HS-5 (cell line): ENCODE measurements around the gene KDM4B.

Source experiments
- DNase-seq: peaks from one replicate; pipeline ENCODE4 v3.0.0-alpha.2; 2012; ENCODE audit warnings: low read depth

Gene KDM4B

DNA sequence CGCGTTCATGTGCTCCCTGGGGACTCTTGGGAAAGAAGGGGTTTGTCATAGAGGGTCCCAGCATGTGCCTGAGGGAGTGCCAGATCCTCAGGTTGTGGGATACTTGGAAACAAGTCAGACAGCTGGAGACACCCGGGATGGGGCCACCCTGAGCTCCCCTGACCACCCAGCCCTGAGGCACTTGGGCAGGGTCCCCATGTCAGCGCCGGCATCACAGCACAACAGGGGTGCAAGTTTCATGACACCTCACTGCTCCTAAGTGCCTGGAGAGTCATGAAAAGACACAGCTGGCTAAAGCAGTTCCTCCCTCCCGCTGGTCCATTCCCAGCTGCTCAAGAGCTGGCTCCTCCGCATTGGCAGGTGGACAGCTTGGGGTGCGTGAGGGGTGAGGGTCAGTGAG lies 102.7 kb downstream of the KDM4B start:
- DNase-seq, result no peak

DNA sequence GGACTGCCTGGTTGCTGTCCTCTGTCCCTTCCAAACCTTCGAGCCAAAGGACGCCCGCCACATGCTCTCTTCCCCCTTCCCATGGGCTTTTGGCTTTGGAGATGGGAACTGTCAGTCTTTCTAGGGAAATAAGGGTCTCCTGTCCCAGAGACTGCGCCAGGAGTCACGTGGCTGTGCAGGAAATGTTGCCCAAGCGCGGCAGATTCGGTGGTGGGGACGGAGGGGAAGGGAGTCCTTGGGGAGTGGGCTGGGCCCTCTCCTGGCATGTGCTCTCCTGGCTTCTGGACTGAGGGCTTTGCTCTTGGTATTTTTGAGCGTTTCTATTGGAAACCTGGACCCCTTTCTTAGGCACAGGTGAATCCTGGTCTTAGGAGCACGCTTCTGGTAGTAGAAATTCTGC lies 103.2 kb downstream of the KDM4B start:
- DNase-seq, result no peak

DNA sequence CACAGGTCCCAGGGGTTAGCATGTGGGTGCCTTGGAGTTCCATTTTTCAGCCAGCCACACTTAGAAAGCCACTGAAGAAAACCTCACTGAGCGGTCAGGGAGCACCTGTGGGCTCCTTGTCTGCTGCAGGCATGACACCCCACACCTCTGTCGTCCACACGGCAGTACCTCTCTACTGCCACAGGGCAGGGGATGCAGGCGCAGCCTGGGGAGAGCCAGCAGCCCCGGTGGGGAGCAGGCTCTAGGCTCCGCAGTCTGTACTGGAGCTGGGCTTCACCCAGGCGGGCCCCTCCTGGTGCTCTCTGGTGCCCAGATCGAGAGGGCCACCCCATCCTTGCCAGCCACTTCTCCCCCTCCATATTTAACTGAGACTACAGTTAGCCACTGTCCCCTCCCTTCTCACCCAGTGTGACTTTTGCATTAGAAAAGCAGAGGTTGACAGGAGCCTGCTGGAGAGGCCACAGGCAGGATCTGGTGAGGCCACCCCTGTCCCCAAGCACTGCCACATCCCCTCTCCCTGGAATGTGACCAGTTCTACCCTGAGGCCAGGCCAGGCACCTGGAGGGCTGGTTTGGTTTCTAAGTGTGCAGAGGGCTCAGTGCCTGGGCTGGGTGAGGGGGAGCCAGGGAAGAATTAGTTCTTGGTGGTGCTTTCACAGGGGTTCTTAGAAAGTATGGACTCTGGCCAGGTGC lies 104.4 kb downstream of the KDM4B start:
- no peak for DNase-seq

DNA sequence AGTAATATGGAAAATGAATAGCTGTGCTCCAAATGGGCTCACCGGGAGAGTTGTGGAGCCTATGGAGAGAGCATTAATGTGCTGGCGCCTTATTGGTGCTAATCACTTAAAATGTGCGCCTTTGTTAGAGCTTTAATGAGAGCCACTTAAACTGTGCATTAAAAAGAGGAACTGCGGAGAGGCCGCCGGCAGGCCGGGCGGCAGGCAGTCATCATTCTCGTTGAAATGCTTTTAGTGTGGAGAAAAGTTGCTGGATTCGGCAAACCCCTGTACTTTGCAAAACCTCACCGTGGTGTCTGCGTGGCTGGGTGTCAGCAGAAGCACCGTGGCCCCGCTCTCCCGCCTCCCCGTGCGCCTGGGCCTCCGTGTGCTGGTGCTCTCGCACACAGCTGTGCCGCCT lies 105.5 kb downstream of the KDM4B start:
- no peak for DNase-seq

DNA sequence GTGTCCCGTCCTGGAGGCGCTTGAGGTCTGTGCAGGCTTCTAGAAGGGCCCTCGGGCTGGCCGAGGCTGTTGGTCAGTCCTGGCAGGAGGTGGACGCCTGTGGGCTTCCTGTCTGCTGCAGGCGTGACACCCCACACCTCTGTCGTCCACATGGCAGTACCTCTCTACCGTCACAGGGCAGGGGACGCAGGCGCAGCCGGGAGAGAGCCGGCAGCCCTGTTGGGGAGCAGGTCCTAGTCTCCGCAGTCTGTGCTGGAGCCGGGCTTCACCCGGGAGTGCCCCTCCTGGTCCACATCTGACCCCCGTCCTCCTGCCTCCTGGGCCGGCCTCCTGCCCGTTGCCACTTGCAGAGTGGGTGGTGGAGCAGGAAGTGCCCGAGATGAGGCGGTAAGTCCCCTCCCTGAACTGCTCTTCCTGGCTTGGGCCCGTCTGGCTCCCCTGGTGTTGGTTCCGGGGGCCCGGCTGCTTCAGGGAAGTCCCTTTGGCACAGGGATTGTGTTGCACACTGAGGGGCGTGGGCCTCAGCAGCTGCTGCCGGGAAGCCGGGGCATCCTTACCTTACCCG lies 106.0 kb downstream of the KDM4B start:
- no peak for DNase-seq

DNA sequence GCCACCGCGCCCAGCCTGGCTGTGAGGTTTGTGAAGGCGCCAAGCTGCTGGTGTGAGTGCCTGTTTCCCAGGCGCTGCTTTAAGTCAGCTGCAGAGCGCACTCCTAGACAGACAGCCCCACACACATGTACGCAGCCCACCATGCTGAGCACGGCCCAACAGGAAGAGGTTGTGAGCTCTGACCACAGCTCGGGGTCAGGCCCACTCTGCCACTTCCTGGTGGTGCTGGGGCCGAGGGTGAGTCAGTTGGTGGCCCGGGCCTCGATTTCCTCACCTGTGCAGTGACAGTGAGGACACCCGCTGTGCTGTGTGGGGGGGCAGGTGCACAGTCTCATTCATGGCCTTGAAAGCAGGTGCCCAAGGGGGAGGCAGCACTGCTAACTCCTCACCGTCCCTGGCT lies 106.7 kb downstream of the KDM4B start:
- no peak for DNase-seq

DNA sequence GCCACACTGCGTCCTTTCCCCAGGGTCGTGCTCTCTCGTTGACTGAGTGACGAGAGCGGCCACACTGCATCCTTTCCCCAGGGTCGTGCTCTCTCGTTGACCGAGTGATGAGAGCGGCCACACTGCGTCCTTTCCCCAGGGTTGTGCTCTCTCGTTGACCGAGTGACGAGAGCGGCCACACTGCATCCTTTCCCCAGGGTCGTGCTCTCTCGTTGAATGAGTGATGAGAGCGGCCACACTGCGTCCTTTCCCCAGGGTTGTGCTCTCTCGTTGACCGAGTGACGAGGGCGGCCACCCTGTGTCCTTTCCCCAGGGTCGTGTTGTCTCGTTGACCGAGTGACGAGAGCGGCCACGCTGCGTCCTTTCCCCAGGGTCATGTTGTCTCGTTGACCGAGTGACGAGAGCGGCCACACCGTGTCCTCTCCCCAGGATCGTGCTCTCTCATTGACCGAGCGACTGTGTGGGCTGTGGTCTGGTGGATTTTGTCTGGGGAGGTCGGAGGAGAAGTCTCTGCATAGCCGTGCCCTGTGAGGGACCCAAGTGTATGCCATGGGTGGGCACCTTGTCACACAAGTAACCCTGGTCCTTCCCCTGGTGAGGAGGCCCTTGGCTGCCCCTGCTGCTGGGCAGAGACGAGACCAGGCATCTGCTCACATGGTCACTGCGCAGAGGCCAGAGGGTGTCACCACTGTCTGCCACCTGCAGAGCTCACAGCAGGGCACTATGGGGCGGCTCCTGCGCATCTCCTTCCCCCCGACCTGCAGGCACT lies 107.7 kb downstream of the KDM4B start:
- no peak for DNase-seq

DNA sequence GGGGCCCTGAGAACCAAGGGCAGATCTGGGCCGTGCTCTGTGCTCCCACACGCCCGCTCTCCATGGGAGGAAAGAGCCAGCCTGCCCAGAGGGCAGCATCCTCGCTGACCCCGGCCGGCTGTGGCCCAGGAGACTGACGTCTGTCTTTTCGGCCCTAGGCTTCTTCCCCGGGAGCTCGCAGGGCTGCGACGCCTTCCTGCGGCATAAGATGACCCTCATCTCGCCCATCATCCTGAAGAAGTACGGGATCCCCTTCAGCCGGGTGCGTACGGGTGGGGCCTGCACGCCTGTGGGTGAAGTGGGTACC lies 108.2 kb downstream of the KDM4B start:
- no peak for DNase-seq

DNA sequence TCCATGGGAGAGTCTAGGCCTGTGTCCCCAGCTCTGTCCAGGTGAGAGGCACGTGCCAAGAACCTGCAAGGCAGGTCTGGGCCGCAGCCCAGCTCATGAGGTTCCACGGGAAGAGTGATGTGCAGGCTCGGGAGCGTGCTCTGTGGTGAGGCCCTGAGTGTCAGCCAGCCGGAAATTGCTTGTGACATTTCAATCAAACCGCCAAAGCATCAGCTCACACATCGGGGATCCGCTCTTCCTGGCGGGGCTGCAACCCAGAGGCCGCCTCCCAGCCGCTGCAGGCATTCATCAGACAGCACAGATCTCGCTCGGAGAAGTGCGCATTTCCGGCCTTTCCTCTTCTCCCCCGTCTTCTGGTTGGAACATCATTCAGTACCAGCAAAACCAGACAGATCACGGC lies 109.3 kb downstream of the KDM4B start:
- no peak for DNase-seq

DNA sequence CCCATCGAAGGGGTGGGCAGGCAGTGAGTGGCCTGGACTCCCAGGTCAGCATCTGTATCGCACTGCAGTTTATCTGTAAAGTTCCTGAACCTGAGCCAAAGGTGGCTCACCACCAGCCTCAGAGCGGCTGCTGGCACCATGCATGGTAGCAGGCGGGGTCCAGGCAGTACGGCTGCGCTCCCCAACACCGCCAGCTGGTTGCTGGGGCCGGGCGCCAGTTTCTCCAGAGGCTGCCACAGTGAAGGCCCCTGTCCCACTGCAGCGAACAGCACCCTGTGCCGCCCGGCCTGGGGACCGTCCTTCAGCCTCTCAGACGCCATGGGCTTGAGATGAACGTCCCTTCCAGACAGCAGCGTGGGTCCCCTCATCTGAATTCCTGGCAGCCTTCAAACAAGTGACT lies 109.8 kb downstream of the KDM4B start:
- DNase-seq, result no peak

DNA sequence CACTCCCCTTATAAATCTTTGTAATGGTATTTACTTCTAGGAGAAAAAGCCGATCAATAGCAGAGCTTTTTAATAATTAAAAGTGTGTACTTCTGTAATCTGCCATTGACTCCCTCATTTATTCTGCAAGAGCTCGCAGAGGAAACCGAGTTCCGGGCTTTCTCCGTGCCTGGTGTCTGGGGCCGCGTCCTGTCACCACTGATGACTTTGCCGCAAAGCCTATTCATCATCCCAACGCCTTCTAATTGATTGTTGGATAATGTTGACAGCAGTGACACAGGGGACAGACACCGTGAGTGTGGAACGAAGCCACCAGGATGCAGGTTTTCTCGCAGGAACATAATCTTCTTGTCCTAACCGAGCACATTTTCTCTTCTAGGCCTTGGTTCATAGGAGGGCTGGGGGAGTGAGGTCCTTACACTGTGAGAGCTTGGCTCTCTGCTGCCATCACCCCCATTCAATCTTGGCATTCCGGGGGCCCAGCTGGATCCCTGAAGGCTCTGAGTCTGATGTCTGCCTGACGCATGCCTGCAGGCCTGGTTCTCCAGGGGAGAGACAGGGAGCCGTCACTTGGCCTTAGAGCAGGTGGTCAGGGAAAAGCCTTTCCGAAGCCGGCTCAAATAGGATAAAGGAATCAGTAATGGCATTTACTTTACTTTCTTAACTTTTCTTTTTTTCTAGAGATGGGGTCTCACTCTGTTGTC lies 110.3 kb downstream of the KDM4B start:
- no peak for DNase-seq

DNA sequence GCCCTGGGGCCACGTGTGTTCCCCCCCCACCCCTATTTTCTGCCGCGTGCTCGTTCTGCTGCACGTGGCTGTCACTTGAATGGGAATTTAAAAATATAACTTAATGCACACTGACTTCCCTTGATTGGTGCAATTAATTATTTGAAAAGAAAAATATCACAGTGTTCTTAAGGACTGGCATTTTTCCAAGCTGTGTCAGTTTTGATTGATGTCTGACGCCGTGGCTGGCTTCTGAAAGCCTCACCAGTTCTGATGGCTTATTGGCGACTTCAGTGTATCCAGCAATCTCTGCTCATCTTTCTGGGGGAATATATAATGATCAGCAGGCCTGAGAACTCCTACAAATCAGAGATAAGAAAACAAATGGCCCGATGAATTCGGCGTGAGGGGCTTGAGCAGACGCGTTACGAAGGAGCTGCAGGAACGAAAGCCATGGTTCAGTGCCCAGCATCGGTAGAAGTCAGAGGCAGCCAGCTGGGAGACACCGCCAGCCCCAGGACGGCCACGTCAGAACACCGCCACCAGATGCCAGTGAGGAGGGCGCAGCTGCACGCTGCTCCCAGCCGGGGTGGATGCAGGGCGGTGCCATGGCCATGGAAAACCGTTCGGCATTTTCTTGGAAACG lies 111.2 kb downstream of the KDM4B start:
- no peak for DNase-seq

DNA sequence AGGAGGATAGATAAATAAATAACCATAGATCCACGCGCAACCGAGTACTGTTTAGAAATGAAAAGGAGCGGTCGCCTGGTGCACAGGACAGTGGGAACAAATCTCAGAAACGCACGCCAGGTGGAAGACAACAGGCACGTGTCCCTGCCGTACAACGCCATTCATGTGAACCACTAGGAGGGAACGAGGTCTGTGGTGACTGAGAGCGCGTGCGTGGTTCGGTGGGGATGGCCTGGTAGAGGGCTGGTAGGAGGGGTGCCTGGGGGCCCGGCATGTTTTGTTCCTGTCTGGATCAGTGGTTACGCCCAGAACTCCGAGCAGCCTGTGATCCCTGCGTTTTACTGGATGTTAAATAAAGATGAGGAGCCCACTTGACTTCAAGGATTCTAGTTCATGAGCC lies 111.9 kb downstream of the KDM4B start:
- DNase-seq, result no peak

DNA sequence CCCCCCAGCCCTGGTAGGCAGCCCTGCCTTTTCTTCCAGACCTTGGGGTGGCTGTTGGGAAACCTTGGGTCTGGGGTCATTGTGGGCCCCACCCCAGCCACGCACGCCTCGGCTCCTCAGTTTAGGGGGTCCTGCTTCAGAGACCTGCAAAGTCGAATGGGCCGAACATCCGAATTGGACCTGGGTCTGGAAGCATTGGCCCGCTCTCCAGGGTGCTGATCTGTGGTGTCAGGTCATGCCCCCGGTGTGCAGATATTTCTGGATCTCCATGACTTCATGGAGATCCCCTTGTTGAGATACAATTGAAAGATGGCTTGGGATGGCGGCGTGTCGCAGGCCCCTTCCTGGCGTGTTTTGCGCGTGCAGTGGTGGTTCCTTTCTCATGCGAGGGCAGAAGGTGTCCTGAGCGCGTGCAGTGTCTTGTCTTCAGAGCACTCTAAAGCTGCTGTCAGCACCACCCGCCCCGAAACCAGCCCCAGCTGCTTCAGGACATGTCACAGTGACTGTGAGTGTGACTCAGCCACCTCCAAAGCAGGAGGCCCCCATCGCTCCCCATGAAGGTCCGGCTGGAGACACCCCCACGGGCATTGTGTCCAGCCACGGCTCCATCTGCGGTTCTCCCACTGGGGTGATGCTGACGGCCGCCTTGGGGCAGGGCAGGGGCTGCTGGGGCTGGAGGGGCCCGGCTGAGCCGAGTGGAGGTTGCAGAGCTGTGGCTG lies 112.7 kb downstream of the KDM4B start:
- DNase-seq, result no peak

DNA sequence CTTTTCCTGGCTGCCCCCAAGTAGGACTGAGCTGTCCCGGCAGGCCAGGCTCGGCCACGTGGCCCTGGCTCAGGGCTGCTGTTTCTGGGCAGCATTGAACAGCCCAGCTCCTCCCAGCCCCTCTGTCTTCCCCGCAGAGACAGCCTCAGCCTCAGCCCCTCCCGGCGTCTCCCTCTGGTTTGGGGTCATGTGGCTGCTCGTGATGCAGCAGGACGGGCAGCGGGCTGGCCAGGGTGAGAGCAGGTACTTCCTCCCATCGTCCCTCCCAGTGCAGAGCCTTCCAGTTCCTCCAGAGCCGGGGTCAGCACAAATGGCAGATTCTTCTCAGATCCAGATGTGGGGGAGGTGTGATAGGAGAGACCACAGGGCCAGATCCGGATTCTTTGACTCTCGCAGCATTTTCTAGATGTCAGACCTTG lies 114.6 kb downstream of the KDM4B start:
- no peak for DNase-seq

DNA sequence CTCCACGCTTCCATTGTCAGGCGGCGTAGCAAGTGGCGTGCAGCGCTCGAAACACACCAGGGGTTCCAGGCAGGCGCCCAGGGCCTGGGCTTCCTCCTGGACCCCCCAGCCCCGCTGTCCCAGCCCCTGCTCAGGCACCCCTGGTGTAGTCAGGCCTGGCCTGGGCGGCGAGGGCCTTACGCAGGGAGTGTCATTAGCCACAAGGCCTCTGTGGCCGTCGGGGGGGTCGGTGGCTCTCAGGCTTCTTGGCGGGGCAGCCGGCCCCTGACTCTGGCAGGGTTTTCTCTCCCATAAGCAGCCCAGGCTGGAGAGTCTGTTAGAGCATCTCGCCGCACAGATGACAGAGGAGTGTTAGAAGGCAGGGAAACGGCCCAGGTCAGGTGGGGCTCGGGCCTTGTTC lies 116.7 kb downstream of the KDM4B start:
- DNase-seq, result no peak

DNA sequence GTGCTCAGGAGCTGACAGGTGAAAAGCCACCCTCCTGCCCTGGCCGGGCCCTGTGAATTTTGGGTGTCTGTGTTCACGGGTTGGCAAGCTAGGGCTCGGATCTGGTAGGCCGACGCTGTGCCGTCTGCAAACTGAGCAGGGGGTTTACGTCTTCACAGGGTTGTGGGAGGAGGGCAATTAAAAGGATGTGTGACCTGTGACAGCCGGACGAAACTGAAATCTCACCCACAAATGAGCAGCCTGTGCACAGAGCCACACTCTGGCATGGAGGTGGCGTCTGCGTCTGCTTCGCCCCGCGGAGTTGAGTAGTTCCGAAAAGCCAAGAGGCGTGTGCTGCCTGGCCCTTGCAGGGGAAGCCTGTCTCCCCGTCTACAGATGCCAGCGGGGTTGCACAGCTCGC lies 117.3 kb downstream of the KDM4B start:
- DNase-seq, result no peak

DNA sequence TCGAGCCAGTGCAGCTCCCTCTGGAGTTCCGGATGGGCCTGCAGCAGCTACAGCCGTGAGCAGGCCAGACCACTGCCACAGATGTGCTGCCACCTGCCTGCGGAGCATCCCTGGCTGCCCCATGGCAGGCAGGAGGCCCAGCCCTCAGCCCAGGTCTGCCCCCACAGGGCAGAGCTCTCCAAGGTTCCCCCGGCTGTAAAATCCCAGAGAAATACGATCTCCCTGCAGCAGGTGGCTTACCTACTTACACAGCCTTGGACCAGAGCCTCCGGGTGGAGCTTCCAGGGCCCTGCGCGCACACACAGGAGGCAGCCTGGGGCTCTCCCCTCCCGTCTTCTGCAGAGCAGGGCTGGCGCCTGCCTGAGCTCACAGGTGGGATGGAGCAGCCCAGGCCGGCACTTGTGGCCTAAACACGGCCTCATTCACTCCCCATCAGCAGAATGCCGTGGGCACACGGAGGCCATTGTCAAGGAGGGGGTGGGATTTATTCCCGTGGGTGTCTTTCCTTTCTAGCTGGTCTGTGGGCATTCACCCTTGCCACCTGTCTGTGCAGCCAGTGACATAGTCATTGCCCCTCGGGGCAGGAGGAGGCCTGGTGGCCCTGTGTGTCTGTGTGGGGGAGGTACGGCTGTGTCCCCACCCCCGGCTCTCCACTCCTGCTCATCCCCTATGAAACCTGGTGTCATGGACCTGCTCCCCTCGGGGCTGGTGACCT lies 118.0 kb downstream of the KDM4B start:
- DNase-seq, result no peak

DNA sequence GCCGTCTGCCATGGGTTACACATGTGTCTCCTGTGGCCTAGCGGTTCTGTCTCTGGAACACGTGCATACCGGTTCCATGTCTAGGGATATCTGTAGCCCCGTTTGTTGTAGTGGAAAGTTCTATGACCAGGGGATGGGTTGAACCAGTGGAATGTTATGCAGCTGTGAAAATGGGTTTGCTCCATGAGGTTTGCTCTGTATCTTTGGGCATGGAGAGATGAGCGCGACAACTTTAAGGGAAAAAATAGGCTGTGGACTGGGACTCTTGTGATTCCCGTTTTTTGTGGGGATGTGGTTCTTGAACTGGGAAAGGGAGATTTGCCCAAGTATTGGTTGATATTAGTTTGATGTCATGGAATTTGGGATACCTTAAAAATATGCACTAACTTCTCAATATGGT lies 120.4 kb downstream of the KDM4B start:
- DNase-seq, result no peak

DNA sequence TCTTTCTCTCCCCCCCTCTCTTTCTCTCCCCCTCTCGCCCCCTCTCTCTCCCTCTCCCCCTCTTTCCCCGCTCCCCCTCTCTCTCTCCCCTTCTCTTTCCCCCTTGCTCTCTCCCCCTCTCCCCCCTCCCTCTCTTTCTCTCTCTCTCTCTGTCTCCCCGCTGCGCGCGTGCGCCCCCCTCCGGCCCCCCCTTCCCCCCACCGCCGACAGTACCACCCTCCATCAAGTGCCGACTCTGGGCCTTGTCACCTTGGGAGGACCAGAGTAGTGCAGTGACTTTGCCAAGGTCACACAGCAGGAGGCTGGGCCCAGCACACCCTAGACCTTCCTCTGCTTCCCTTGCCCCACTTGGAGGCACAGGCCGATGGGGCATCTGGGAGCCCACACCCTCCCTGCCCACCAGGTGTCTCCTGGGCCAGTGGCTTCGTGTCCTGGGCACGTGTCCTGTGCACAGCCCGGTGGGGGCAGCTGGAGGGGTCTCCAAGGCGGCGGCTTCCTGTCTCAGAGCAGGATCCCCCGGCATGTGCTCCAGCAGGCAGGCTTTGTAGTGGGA lies 121.6 kb downstream of the KDM4B start:
- no peak for DNase-seq
